Smooth muscle cell (in vitro differentiated cells): ENCODE data around the gene MYO15A. TPM values are rescaled to one million over a fixed set of nuclear protein-coding genes. Genes with fewer than 3 reads are reported as not detected.

ENCODE experiments used
- DNase-seq: peaks from one replicate; lab custom pipeline; 2025; ENCODE audit not compliant: unreplicated experiment; lab: John Stamatoyannopoulos, UW
- H2AFZ ChIP-seq: fragments of 200-600 bp; sonication (generic); 2 replicates; pipeline ENCODE4 v1.6.0; 2016; ENCODE audit warnings: antibody characterized with exemption, low read depth, mild to moderate bottlenecking
- H3F3A ChIP-seq: fragments of 200-600 bp; sonication (generic); 2 replicates; pipeline ENCODE4 v1.6.0; 2017; ENCODE audit warnings: antibody characterized with exemption, low read depth
- H3K27ac ChIP-seq: fragments of 200-600 bp; sonication (generic); 2 replicates; pipeline ENCODE4 v1.5.1; 2016; ENCODE audit warnings: low read depth, mild to moderate bottlenecking
- H3K27me3 ChIP-seq: fragments of 200-600 bp; sonication (generic); 2 replicates; pipeline ENCODE4 v1.6.1; 2016; ENCODE audit warnings: low read depth, mild to moderate bottlenecking
- H3K36me3 ChIP-seq: fragments of 200-600 bp; sonication (generic); 2 replicates; pipeline ENCODE4 v1.5.1; 2016; ENCODE audit warnings: low read depth
- H3K4me1 ChIP-seq: fragments of 200-600 bp; sonication (generic); 2 replicates; pipeline ENCODE4 v1.5.1; 2016; ENCODE audit warnings: low read depth
- H3K4me2 ChIP-seq: fragments of 200-600 bp; sonication (generic); 2 replicates; pipeline ENCODE4 v1.6.0; 2016; ENCODE audit warnings: mild to moderate bottlenecking
- H3K4me3 ChIP-seq: fragments of 200-600 bp; sonication (generic); 2 replicates; pipeline ENCODE4 v1.5.1; 2016; ENCODE audit warnings: mild to moderate bottlenecking
- H3K79me2 ChIP-seq: fragments of 200-600 bp; sonication (generic); 2 replicates; pipeline ENCODE4 v1.6.0; 2016; ENCODE audit warnings: low read depth, mild to moderate bottlenecking
- H3K9ac ChIP-seq: fragments of 200-600 bp; sonication (generic); 2 replicates; pipeline ENCODE4 v1.6.0; 2016; ENCODE audit warnings: low read depth
- H3K9me3 ChIP-seq: fragments of 200-600 bp; sonication (generic); replicated peaks from 2 replicates; pipeline ENCODE4 v1.5.1; 2016; ENCODE audit warnings: low read depth
- H4K20me1 ChIP-seq: fragments of 200-600 bp; sonication (generic); 2 replicates; pipeline ENCODE4 v1.6.0; 2016; ENCODE audit warnings: low read depth
- CTCF ChIP-seq: fragments of 200-600 bp; sonication (generic); IDR thresholded peaks from 2 replicates; pipeline ENCODE4 v1.5.1; 2017; ENCODE audit warnings: borderline replicate concordance, mild to moderate bottlenecking, antibody characterized with exemption; ENCODE audit not compliant: insufficient read depth, poor library complexity, severe bottlenecking
- WGBS: methylation state at CpG from one replicate; pipeline ENCODE4 v1.1.7; 2016; ENCODE audit warnings: low lambda C conversion rate; 5-methylcytosine and 5-hydroxymethylcytosine counted together
- polyA plus RNA-seq: library from polyadenylated mRNA; unstranded; fragments of >200 nt; fragmentation: Nextera tagmentation; extraction: Ambion mirVana; gene quantifications from 2 replicates; pipeline ENCODE4 v1.2.1, GENCODE V29; 2016
- total RNA-seq: library from RNA; depleted of rRNA; stranded (reverse); fragments of >200 nt; gene quantifications from 2 replicates; pipeline ENCODE4 v1.2.3, GENCODE V29; 2014

MYO15A gene
- total and polyA plus RNA-seq, 2 experiments from 2014 or later: 2.0 to 3.6 TPM

- H4K20me1 ChIP-seq: no peaks in the 10 kb centered on the region
- DNase-seq: no peak
- H3K27ac ChIP-seq: no peak overlapping the region
- no peaks in the 10 kb centered on the region for H3K79me2 ChIP-seq
- H3K4me3 ChIP-seq: no peak overlapping the region
- H3K9me3 ChIP-seq: no peaks in the 10 kb centered on the region
- no peaks in the 10 kb centered on the region for H3K27me3 ChIP-seq
- no peaks in the 10 kb centered on the region for H3K36me3 ChIP-seq
- H3F3A ChIP-seq: no peaks in the 10 kb centered on the region
- WGBS: 82% methylated on average over 7 of the region's 9 CpGs
- TF ChIP-seq CTCF: no peak
- peaks cover 7% of the 10 kb centered on the region for H3K4me1 ChIP-seq
- no peak overlapping the region for H3K9ac ChIP-seq
- H3K4me2 ChIP-seq: no peak overlapping the region
- no peak overlapping the region for H2AFZ ChIP-seq
Measured at GRCh38 chr17:18151290-18151689, 42.7 kb downstream of the MYO15A start.

- Histone ChIP-seq H2AFZ (no peak overlapping the region), H3K4me3 (no peak overlapping the region), H3F3A (no peaks in the 10 kb centered on the region), H3K27me3 (no peaks in the 10 kb centered on the region), H3K9ac (no peak overlapping the region), H3K4me2 (no peak overlapping the region), H3K79me2 (no peaks in the 10 kb centered on the region), H4K20me1 (no peaks in the 10 kb centered on the region), H3K36me3 (no peaks in the 10 kb centered on the region), H3K27ac (no peak overlapping the region), H3K9me3 (no peaks in the 10 kb centered on the region), H3K4me1 (peaks cover 10% of the 10 kb centered on the region)
- 91% methylated on average over 14 of the region's 14 CpGs for WGBS
- DNase-seq: no peak
- no peak for TF ChIP-seq CTCF
Measured at GRCh38 chr17:18155179-18155578, 46.6 kb downstream of the MYO15A start.

- DNase-seq: no peak
- Histone ChIP-seq H3K79me2 (no peaks in the 10 kb centered on the region), H3F3A (no peaks in the 10 kb centered on the region), H2AFZ (no peak overlapping the region), H3K36me3 (no peaks in the 10 kb centered on the region), H3K4me1 (peaks cover 10% of the 10 kb centered on the region), H4K20me1 (no peaks in the 10 kb centered on the region), H3K27me3 (no peaks in the 10 kb centered on the region), H3K27ac (no peak overlapping the region), H3K9me3 (no peaks in the 10 kb centered on the region), H3K9ac (no peak overlapping the region), H3K4me3 (no peak overlapping the region), H3K4me2 (no peak overlapping the region)
- TF ChIP-seq CTCF: no peak
- WGBS: 88% methylated on average over 8 of the region's 8 CpGs
Measured at GRCh38 chr17:18156171-18156975, 47.8 kb downstream of the MYO15A start.

GRCh38 chr17:18156976-18157280 is 48.4 kb downstream of the MYO15A start:
- Histone ChIP-seq H3K27me3 (no peaks in the 10 kb centered on the region), H3F3A (no peaks in the 10 kb centered on the region), H3K9me3 (no peaks in the 10 kb centered on the region), H3K4me2 (no peak overlapping the region), H3K4me1 (peaks cover 10% of the 10 kb centered on the region), H4K20me1 (no peaks in the 10 kb centered on the region), H3K27ac (no peak overlapping the region), H3K4me3 (no peak overlapping the region), H3K9ac (no peak overlapping the region), H3K36me3 (no peaks in the 10 kb centered on the region), H2AFZ (no peak overlapping the region), H3K79me2 (no peaks in the 10 kb centered on the region)
- 98% methylated on average over 10 of the region's 10 CpGs for WGBS
- no peak for DNase-seq
- TF ChIP-seq CTCF: no peak
